ENCODE data around the gene IGFBP6.

- TF ChIP-seq CTCF (IDR thresholded peaks at IDR 0.05; ENCODE audit: low read length) (no peak), EZH2 (IDR thresholded peaks at IDR 0.05; ENCODE audit: borderline replicate concordance, low read length) (no peak)
Measured at GRCh38 chr12:53147653-53148052, 50.2 kb downstream of the IGFBP6 start.
